Endothelial cell of umbilical vein (primary cell): ENCODE measurements around the gene ESPN. TPM values are rescaled to one million over a fixed set of nuclear protein-coding genes. Genes with fewer than 3 reads are reported as not detected.

ENCODE experiments used
- BruUV-seq: library from RNA; stranded (reverse); fragments of 400-500 nt; replicated peaks from 2 replicates; lab custom pipeline; 2021; lab: Mats Ljungman, UMichigan
- CTCF ChIA-PET: fragments of 300-600, 350-600 bp; sonication (Branson Sonifier 250); formaldehyde crosslinking; loops from one replicate; lab custom pipeline; 2021; ENCODE audit warnings: antibody characterized with exemption, inconsistent platforms; lab: Charles Lee
- POLR2A ChIA-PET: fragments of 300-600, 350-600 bp; sonication (Branson Sonifier 250); formaldehyde crosslinking; loops from one replicate; lab custom pipeline; 2021; ENCODE audit warnings: antibody characterized with exemption, inconsistent platforms; lab: Charles Lee
- DNase-seq: peaks from one replicate; pipeline ENCODE4 v3.0.0-alpha.2; 2011; ENCODE audit warnings: low read depth, low spot score
- FAIRE-seq: peaks from 2 replicates; lab custom pipeline; 2011; peaks lifted over from hg19 to GRCh38; lab: Jason Lieb, UNC
- H2AFZ ChIP-seq: 2 replicates; pipeline ENCODE4 v1.6.0; 2012; ENCODE audit warnings: low read depth, low read length, control low read depth, inconsistent platforms
- H3K27ac ChIP-seq: 2 replicates; pipeline ENCODE4 v1.5.1; 2011; ENCODE audit warnings: low read depth, mild to moderate bottlenecking, control low read depth, low read length, moderate library complexity; ENCODE audit not compliant: insufficient read depth
- H3K27me3 ChIP-seq, 2 experiments: 2 replicates each; pipeline versions ENCODE4 v1.6.0 to v1.6.1; 2011; ENCODE audit warnings: low read length in 2 of 2, mixed read lengths in 1 of 2; ENCODE audit not compliant: control insufficient read depth in 2 of 2, insufficient read depth in 2 of 2
- H3K36me3 ChIP-seq, 2 experiments: 2 replicates in 1 of 2; 3 replicates in 1 of 2; pipeline ENCODE4 v1.5.1; 2011; ENCODE audit warnings: low read length in 2 of 2, mild to moderate bottlenecking in 1 of 2, moderate library complexity in 1 of 2; ENCODE audit not compliant: control insufficient read depth in 2 of 2, insufficient read depth in 2 of 2; ENCODE audit errors: extremely low read depth in 1 of 2
- H3K4me1 ChIP-seq: 3 replicates; pipeline ENCODE4 v1.5.1; 2011; ENCODE audit warnings: mild to moderate bottlenecking, low read length; ENCODE audit not compliant: control insufficient read depth, insufficient read depth; ENCODE audit errors: extremely low read depth
- H3K4me2 ChIP-seq: 2 replicates; pipeline ENCODE4 v1.6.1; 2011; ENCODE audit warnings: low read length, control low read depth, mixed read lengths; ENCODE audit not compliant: insufficient read depth
- H3K4me3 ChIP-seq, 3 experiments: fragments of 200-600 bp in 1 of 3; sonication (generic), shearing (Covaris generic) in 1 of 3; replicated peaks in 1 of 3; 2 replicates each; pipeline ENCODE4 v1.5.1; 2011 to 2016; ENCODE audit warnings: control low read depth in 3 of 3, low read length in 3 of 3, mild to moderate bottlenecking in 2 of 3, inconsistent platforms in 1 of 3, low read depth in 1 of 3, moderate library complexity in 1 of 3; ENCODE audit not compliant: insufficient read depth in 1 of 3
- H3K79me2 ChIP-seq: 2 replicates; pipeline ENCODE4 v1.6.0; 2012; ENCODE audit warnings: low read length, inconsistent platforms; ENCODE audit not compliant: control insufficient read depth, insufficient read depth
- H3K9ac ChIP-seq: replicated peaks from 2 replicates; pipeline ENCODE3; 2011; ENCODE audit warnings: low read length, control low read depth; ENCODE audit not compliant: insufficient read depth; ENCODE audit errors: extremely low read depth
- H3K9me1 ChIP-seq: replicated peaks from 3 replicates; pipeline ENCODE4 v1.6.0; 2011; ENCODE audit warnings: mild to moderate bottlenecking, low read length; ENCODE audit not compliant: control insufficient read depth, insufficient read depth; ENCODE audit errors: extremely low read depth
- H3K9me3 ChIP-seq: replicated peaks from 2 replicates; pipeline ENCODE4 v1.5.1; 2012; ENCODE audit warnings: low read length, inconsistent platforms; ENCODE audit not compliant: control insufficient read depth, insufficient read depth
- H4K20me1 ChIP-seq: replicated peaks from 2 replicates; pipeline ENCODE3; 2011; ENCODE audit warnings: mild to moderate bottlenecking, low read length; ENCODE audit not compliant: control insufficient read depth, insufficient read depth; ENCODE audit errors: extremely low read depth
- EZH2 ChIP-seq: IDR thresholded peaks from 2 replicates; pipeline ENCODE4 v1.6.1; 2012; ENCODE audit warnings: borderline replicate concordance, low read depth, mild to moderate bottlenecking, moderate library complexity, low read length, inconsistent platforms; ENCODE audit not compliant: severe bottlenecking
- FOS ChIP-seq: IDR thresholded peaks from 2 replicates; pipeline ENCODE4 v1.6.1; 2011; ENCODE audit warnings: mild to moderate bottlenecking, low read length, moderate library complexity, borderline replicate concordance; ENCODE audit not compliant: insufficient read depth
- GATA2 ChIP-seq: IDR thresholded peaks from 2 replicates; pipeline ENCODE4 v1.7.0; 2011; ENCODE audit warnings: low read depth, mild to moderate bottlenecking, moderate library complexity, mixed read lengths, low read length; ENCODE audit not compliant: insufficient read length, insufficient read depth
- JUN ChIP-seq: IDR thresholded peaks from 2 replicates; pipeline ENCODE4 v1.6.1; 2011; ENCODE audit warnings: borderline replicate concordance, low read depth; ENCODE audit not compliant: insufficient read length, insufficient read depth
- MYC ChIP-seq: IDR thresholded peaks from one replicate; pipeline ENCODE4 v1.6.1; 2011; ENCODE audit warnings: mild to moderate bottlenecking, low read depth, low read length
- POLR2A ChIP-seq: IDR thresholded peaks from 2 replicates; pipeline ENCODE4 v1.6.1; 2012; ENCODE audit warnings: low read depth, mild to moderate bottlenecking, control low read depth, low read length
- POLR2AphosphoS5 ChIP-seq: IDR thresholded peaks from 2 replicates; pipeline ENCODE4 v1.6.1; 2012; ENCODE audit warnings: low read depth, mild to moderate bottlenecking, control low read depth, low read length, moderate library complexity; ENCODE audit not compliant: insufficient read depth
- dilution Hi-C: fragments of 300-500 bp; cut with MboI; formaldehyde crosslinking; loops from one replicate; pipeline ENCODE4 v1.15.0; 2019; ENCODE audit warnings: low sequenced_read_pairs; ENCODE audit not compliant: extremely low pct_ligation_motif_present
- intact Hi-C: fragments of 100-400 bp; cut with micrococcal nuclease; formaldehyde crosslinking; loops from one replicate; pipeline ENCODE4 v1.10.0; 2022
- polyA plus RNA-seq, 4 experiments: library from polyadenylated mRNA; depleted of rRNA in 3 of 4; stranded (reverse) in 3 of 4; unstranded in 1 of 4; fragments of >200 nt; gene quantifications; 2 replicates each; pipeline versions ENCODE4 v1.2.1 to v1.2.3, GENCODE V29; 2011 to 2012; ENCODE audit warnings: missing spikeins in 1 of 4
- total RNA-seq: library from RNA; stranded (reverse); gene quantifications from 2 replicates; pipeline ENCODE4 v1.2.3, GENCODE V29; 2021
- TF ChIP-seq, protein P1 (sequence below): IDR thresholded peaks from 2 replicates; pipeline ENCODE4 v1.6.1; 2011; ENCODE audit not compliant: insufficient read depth, insufficient read length
- TF ChIP-seq, protein P2 (sequence below), 2 donors: IDR thresholded peaks; 1 replicate in 1 of 2; 2 replicates in 1 of 2; pipeline ENCODE4 v1.5.1; 2011; ENCODE audit warnings: low read length in 2 of 2, mild to moderate bottlenecking in 2 of 2, moderate library complexity in 2 of 2, control low read depth in 1 of 2, inconsistent platforms in 1 of 2, low read depth in 1 of 2; ENCODE audit not compliant: insufficient read depth in 1 of 2; ENCODE audit errors: extremely low read depth in 1 of 2

The ESPN gene
- total and polyA plus RNA-seq, 2 donors (not counting 3 experiments of a cell fraction or from before 2014, with no cell fraction given) = 0.54 to 0.71 TPM

DNA sequence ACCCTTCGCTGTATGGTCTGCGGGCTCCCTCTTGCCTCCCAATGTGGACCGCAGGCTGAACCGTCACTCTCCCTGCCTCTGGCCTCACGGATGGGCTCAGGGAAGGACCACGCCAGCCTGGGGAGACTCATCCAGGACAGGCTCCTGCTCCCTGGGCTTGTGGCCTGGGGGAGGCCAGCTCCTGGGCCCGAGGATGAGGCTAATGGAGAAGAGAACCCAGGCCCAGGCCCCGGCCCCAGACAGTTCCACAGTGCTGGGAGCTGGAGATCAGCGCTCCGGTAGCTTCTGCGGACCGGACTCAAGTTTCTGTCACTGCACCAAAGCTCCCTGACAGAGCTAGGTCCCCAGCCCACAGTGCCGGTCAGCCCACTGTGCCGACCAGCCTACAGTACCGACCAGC, 80.3 kb downstream of the ESPN start:
- dilution Hi-C loops = no loop called here
- Histone ChIP-seq H3K9me3 (no peaks in the 10 kb centered on the region), H3K4me2 (no peak overlapping the region), H3K36me3 (no peaks in the 10 kb centered on the region), H3K4me1 (peaks cover 3% of the 10 kb centered on the region), H3K9me1 (no peaks in the 10 kb centered on the region), H4K20me1 (no peaks in the 10 kb centered on the region), H3K9ac (no peak overlapping the region), H3K27ac (no peak overlapping the region), H2AFZ (no peak overlapping the region), H3K27me3 (no peaks in the 10 kb centered on the region), H3K79me2 (no peaks in the 10 kb centered on the region), H3K4me3 (no peak overlapping the region)
- FAIRE-seq (no peak), DNase-seq (no peak)
- intact Hi-C loops = no loop called here
- ChIA-PET POLR2A (no interaction called here), CTCF (interaction anchor here (0.9 to 3.5 kb wide), 2 partner anchors 9 to 19 kb away, joined by 3 to 28 read pairs; no protein-coding TSS in a partner anchor)
- TF ChIP-seq, protein P1, sequence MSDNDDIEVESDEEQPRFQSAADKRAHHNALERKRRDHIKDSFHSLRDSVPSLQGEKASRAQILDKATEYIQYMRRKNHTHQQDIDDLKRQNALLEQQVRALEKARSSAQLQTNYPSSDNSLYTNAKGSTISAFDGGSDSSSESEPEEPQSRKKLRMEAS = no peak
- TF ChIP-seq, protein P2, sequence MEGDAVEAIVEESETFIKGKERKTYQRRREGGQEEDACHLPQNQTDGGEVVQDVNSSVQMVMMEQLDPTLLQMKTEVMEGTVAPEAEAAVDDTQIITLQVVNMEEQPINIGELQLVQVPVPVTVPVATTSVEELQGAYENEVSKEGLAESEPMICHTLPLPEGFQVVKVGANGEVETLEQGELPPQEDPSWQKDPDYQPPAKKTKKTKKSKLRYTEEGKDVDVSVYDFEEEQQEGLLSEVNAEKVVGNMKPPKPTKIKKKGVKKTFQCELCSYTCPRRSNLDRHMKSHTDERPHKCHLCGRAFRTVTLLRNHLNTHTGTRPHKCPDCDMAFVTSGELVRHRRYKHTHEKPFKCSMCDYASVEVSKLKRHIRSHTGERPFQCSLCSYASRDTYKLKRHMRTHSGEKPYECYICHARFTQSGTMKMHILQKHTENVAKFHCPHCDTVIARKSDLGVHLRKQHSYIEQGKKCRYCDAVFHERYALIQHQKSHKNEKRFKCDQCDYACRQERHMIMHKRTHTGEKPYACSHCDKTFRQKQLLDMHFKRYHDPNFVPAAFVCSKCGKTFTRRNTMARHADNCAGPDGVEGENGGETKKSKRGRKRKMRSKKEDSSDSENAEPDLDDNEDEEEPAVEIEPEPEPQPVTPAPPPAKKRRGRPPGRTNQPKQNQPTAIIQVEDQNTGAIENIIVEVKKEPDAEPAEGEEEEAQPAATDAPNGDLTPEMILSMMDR (IDR thresholded peaks at IDR 0.05; ENCODE audit: extremely low read depth in 1 of 2, insufficient read depth in 1 of 2, low read depth in 1 of 2, low read length in 2 of 2) = no peak
- TF ChIP-seq GATA2 (no peak), MYC (no peak), EZH2 (no peak), POLR2AphosphoS5 (no peak), FOS (no peak), JUN (no peak), POLR2A (no peak)
- BruUV-seq = no TSS peak
